Esophagus muscularis mucosa (tissue), 4 donors: ENCODE results near the gene TMX2.

Experiments
- EP300 ChIP-seq: sonication (generic); formaldehyde crosslinking; IDR thresholded peaks from one replicate; pipeline ENCODE4 v1.6.1; 2017; ENCODE audit warnings: antibody characterized with exemption
- POLR2AphosphoS5 ChIP-seq, 2 donors: sonication (generic); formaldehyde crosslinking; IDR thresholded peaks; one replicate each; pipeline ENCODE4 v1.6.1; 2017; ENCODE audit warnings: antibody characterized with exemption in 2 of 2
- TF ChIP-seq, protein P1 (sequence below), 3 experiments: fragments of 200-600 bp in 2 of 3; fragments of 450-650 bp in 1 of 3; sonication (generic) in 2 of 3; IDR thresholded peaks; one replicate each; pipeline ENCODE4 v1.5.1; 2017 to 2019; ENCODE audit warnings: antibody characterized with exemption in 3 of 3, mild to moderate bottlenecking in 2 of 3, moderate library complexity in 1 of 3

DNA sequence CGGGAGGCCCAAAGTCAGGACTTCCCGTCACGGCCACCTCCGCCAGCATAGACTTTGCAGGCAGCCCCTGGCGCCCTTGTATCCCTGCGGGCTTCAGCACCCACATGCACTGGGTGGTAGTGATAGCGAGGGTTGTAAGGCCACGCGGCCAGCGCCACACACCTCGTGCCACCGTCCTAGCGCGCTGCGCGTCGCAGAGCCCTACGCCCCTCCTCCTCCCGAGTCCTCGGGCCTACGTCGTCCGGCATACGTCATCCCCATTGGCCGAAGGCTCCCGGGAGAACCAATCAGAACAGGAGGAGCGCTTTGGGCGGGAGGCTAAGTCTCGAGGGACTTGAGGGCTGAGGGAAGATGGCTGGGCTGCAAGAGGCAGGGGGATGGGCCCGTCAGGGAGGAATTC, 40.6 kb downstream of the TMX2 start:
- TF ChIP-seq, protein P1, sequence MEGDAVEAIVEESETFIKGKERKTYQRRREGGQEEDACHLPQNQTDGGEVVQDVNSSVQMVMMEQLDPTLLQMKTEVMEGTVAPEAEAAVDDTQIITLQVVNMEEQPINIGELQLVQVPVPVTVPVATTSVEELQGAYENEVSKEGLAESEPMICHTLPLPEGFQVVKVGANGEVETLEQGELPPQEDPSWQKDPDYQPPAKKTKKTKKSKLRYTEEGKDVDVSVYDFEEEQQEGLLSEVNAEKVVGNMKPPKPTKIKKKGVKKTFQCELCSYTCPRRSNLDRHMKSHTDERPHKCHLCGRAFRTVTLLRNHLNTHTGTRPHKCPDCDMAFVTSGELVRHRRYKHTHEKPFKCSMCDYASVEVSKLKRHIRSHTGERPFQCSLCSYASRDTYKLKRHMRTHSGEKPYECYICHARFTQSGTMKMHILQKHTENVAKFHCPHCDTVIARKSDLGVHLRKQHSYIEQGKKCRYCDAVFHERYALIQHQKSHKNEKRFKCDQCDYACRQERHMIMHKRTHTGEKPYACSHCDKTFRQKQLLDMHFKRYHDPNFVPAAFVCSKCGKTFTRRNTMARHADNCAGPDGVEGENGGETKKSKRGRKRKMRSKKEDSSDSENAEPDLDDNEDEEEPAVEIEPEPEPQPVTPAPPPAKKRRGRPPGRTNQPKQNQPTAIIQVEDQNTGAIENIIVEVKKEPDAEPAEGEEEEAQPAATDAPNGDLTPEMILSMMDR (IDR thresholded peaks at IDR 0.05): no peak
- no peak for TF ChIP-seq EP300
- no peak for TF ChIP-seq POLR2AphosphoS5 (IDR thresholded peaks at IDR 0.05)
